OCI-LY7 (cell line): ENCODE data around the gene ZNF407. TPM values are rescaled to one million over a fixed set of nuclear protein-coding genes. Genes with fewer than 3 reads are reported as not detected.

Experiments
- BruUV-seq: library from RNA; stranded (reverse); fragments of 400-500 nt; replicated peaks from 2 replicates; lab custom pipeline; 2021; lab: Mats Ljungman, UMichigan
- CTCF ChIA-PET: fragments of 300-600 bp; sonication (Branson Sonifier 250); formaldehyde crosslinking; loops from one replicate; lab custom pipeline; 2022; ENCODE audit warnings: antibody characterized with exemption; ENCODE audit not compliant: unreplicated experiment; lab: Charles Lee
- POLR2A ChIA-PET: fragments of 300-600 bp; sonication (Branson Sonifier 250); formaldehyde crosslinking; loops from one replicate; lab custom pipeline; 2022; ENCODE audit warnings: antibody characterized with exemption; lab: Charles Lee
- DNase-seq: peaks from one replicate; pipeline ENCODE4 v3.0.0-alpha.2; 2015; ENCODE audit warnings: low spot score
- H2AFZ ChIP-seq: fragments of 200-600 bp; sonication (generic), shearing (Covaris generic); 2 replicates; pipeline ENCODE4 v1.6.1; 2014; ENCODE audit warnings: mild to moderate bottlenecking, antibody characterized with exemption, low read length, moderate library complexity
- H3K27ac ChIP-seq: fragments of 200-600 bp; sonication (generic); 2 replicates; pipeline ENCODE4 v1.5.1; 2014; ENCODE audit warnings: mixed run types, low read depth, mild to moderate bottlenecking, moderate library complexity, low read length, inconsistent platforms; ENCODE audit not compliant: poor library complexity, severe bottlenecking
- H3K36me3 ChIP-seq: fragments of 200-600 bp; sonication (generic); 2 replicates; pipeline ENCODE4 v1.6.1; 2014; ENCODE audit warnings: mild to moderate bottlenecking, antibody characterized with exemption, low read length, moderate library complexity, mixed read lengths; ENCODE audit not compliant: insufficient read depth
- H3K4me1 ChIP-seq: fragments of 200-600 bp; sonication (generic); 2 replicates; pipeline ENCODE4 v1.5.1; 2014; ENCODE audit warnings: mild to moderate bottlenecking, low read length; ENCODE audit not compliant: insufficient read depth, poor library complexity, severe bottlenecking
- H3K4me2 ChIP-seq: fragments of 200-600 bp; sonication (generic); 2 replicates; pipeline ENCODE4 v1.6.1; 2014; ENCODE audit warnings: mild to moderate bottlenecking, low read length
- H3K4me3 ChIP-seq: fragments of 200-600 bp; sonication (generic); 2 replicates; pipeline ENCODE4 v1.5.1; 2014; ENCODE audit warnings: mild to moderate bottlenecking, low read depth, low read length; ENCODE audit not compliant: poor library complexity, severe bottlenecking
- H3K79me2 ChIP-seq: fragments of 200-600 bp; sonication (generic); 2 replicates; pipeline ENCODE4 v1.6.1; 2016; ENCODE audit warnings: low read depth, mild to moderate bottlenecking, low read length, moderate library complexity, mixed read lengths; ENCODE audit not compliant: insufficient read depth
- H3K9me2 ChIP-seq: fragments of 200-600 bp; sonication (generic); 2 replicates; pipeline ENCODE4 v1.6.1; 2016; ENCODE audit warnings: mild to moderate bottlenecking, low read length, mixed read lengths; ENCODE audit not compliant: insufficient read depth
- H3K9me3 ChIP-seq: fragments of 200-600 bp; sonication (generic); 2 replicates; pipeline ENCODE4 v1.6.1; 2014; ENCODE audit warnings: mild to moderate bottlenecking, mixed run types, low read length, mixed read lengths
- H4K20me1 ChIP-seq: fragments of 200-600 bp; sonication (generic); 2 replicates; pipeline ENCODE4 v1.6.1; 2014; ENCODE audit warnings: mild to moderate bottlenecking, antibody characterized with exemption, low read length, moderate library complexity, mixed read lengths; ENCODE audit not compliant: insufficient read depth
- CTCF ChIP-seq: fragments of 200-600 bp; sonication (generic); conservative IDR thresholded peaks from 2 replicates; pipeline ENCODE4 v1.5.1; 2014; ENCODE audit warnings: mild to moderate bottlenecking, antibody characterized with exemption, low read length, moderate library complexity, mixed read lengths
- EZH2phosphoT487 ChIP-seq: fragments of 200-600 bp; sonication (generic); IDR thresholded peaks from 2 replicates; pipeline ENCODE4 v1.6.1; 2018; ENCODE audit warnings: low read depth, borderline replicate concordance, mild to moderate bottlenecking, mixed run types, antibody characterized with exemption, low read length, moderate library complexity, mixed read lengths
- intact Hi-C: fragments of 100-400 bp; cut with micrococcal nuclease; formaldehyde crosslinking; loops from one replicate; pipeline ENCODE4 v1.10.0; 2022; ENCODE audit not compliant: unreplicated experiment
- total RNA-seq, 2 experiments: library from RNA; depleted of rRNA in 1 of 2; stranded (reverse); fragments of >200 nt in 1 of 2; shearing (Covaris generic) in 1 of 2; gene quantifications; 2 replicates each; pipeline ENCODE4 v1.2.3, GENCODE V29; 2014 to 2022

The ZNF407 gene
- total RNA-seq, 2 experiments from 2014 or later, result 8.9 to 11.9 TPM

DNA sequence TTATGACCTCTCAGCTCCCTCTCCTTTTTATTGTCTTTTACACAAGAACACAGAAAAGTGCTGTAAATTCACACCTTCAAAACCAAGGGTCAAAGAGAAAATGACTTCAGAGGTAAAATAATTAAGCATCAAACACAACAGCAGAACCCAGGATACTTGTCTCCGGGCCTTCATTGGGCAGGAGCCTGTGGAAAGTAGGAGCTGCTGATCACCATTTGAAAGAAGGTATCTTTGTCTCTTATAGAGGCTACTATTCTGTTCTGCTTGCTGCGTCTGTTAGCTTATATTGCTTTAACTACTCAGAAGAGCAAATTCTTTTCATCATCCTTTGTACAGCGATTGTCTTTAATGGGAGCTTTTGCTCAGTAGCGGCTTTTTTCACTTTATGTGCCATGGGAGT is 350.2 kb downstream of the ZNF407 start:
- BruUV-seq, result no TSS peak
- H3K9me2 ChIP-seq, result no peaks in the 10 kb centered on the region
- no peak overlapping the region for H3K4me3 ChIP-seq
- POLR2A ChIA-PET, result no interaction called here
- TF ChIP-seq EZH2phosphoT487, result no peak
- no peak for TF ChIP-seq CTCF
- H3K4me1 ChIP-seq, result no peaks in the 10 kb centered on the region
- no peaks in the 10 kb centered on the region for H3K79me2 ChIP-seq
- no peaks in the 10 kb centered on the region for H4K20me1 ChIP-seq
- no peaks in the 10 kb centered on the region for H3K36me3 ChIP-seq
- no peak overlapping the region for H2AFZ ChIP-seq
- H3K9me3 ChIP-seq, result no peaks in the 10 kb centered on the region
- H3K4me2 ChIP-seq, result no peak overlapping the region
- DNase-seq, result no peak
- intact Hi-C loops, result no loop called here
- CTCF ChIA-PET, result no interaction called here
- H3K27ac ChIP-seq, result no peak overlapping the region

DNA sequence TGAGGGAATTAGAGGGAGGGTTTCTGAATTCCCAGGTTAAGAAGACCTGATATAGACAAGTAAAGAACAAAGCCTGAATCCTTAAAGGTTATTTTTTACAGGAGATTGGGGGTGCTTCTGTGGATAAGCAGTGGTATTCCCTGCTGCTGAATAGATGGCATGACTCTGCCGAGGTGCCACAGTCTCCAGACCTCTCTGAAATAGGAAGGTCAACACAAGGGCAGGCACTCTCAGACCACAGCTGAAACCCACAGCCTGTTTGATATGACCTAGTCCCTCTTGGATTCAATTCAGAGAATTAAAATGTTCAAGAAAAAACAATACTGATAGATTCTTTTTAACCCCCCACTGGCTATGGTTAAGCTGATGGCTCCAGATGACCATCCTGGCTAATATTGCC is 351.9 kb downstream of the ZNF407 start:
- H3K4me2 ChIP-seq, result no peak overlapping the region
- no peaks in the 10 kb centered on the region for H4K20me1 ChIP-seq
- no peak overlapping the region for H2AFZ ChIP-seq
- intact Hi-C loops, result no loop called here
- H3K4me3 ChIP-seq, result no peak overlapping the region
- H3K9me2 ChIP-seq, result no peaks in the 10 kb centered on the region
- BruUV-seq, result no TSS peak
- ChIA-PET POLR2A (no interaction called here), CTCF (no interaction called here)
- H3K4me1 ChIP-seq, result no peaks in the 10 kb centered on the region
- no peaks in the 10 kb centered on the region for H3K36me3 ChIP-seq
- H3K79me2 ChIP-seq, result no peaks in the 10 kb centered on the region
- TF ChIP-seq EZH2phosphoT487 (no peak), CTCF (no peak)
- no peak overlapping the region for H3K27ac ChIP-seq
- no peaks in the 10 kb centered on the region for H3K9me3 ChIP-seq
- DNase-seq, result no peak

DNA sequence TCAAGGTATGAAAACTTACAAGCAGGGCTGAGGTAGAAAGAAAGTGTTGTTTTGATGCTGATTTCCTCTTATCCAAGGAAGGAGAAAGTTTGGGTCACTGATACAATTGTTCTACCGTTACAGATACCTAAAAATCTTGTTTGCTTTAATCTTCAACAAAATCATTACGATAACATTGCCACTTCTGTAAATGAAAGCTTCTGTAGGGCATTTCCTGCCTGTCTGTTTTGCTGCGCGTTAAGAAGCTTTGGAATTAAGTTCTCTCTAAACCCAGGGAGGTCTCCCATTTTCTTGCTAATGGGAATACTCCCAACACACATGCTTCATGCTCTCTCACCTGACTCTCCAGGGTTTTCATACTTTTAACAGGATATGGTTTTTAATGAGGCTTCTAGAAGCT is 352.8 kb downstream of the ZNF407 start:
- Histone ChIP-seq H3K9me3 (no peaks in the 10 kb centered on the region), H3K79me2 (no peaks in the 10 kb centered on the region), H3K4me3 (no peak overlapping the region), H3K9me2 (no peaks in the 10 kb centered on the region), H3K4me2 (no peak overlapping the region), H4K20me1 (no peaks in the 10 kb centered on the region), H3K27ac (no peak overlapping the region), H2AFZ (no peak overlapping the region), H3K4me1 (no peaks in the 10 kb centered on the region), H3K36me3 (no peaks in the 10 kb centered on the region)
- ChIA-PET CTCF (no interaction called here), POLR2A (no interaction called here)
- BruUV-seq, result no TSS peak
- no peak for TF ChIP-seq CTCF
- no peak for TF ChIP-seq EZH2phosphoT487
- DNase-seq, result no peak
- intact Hi-C loops, result no loop called here
